Psoas muscle (tissue), 8 donors: ENCODE data around the gene CARHSP1. TPM values are rescaled to one million over a fixed set of nuclear protein-coding genes. Genes with fewer than 3 reads are reported as not detected.
"Not testable (repeated sequence)": the region's sequence is repeated elsewhere in the genome, so short reads cannot be mapped to it uniquely, and the experiment has no call there.

Experiments used
- ATAC-seq, 4 donors: fragments of 200-7000 bp; cut with Tn5 transposase; one replicate each; pipeline ENCODE4 v1.9.1; 2020; ENCODE audit warnings: moderate library complexity in 3 of 4, mild to moderate bottlenecking in 2 of 4
- DNase-seq, 2 donors: peaks; one replicate each; pipeline ENCODE4 v3.0.0-alpha.2; 2020
- H3K27ac ChIP-seq: fragments of 200-600 bp; one replicate; pipeline ENCODE4 v1.8.0; 2022
- H3K27me3 ChIP-seq, 3 donors: fragments of 200-600 bp in 1 of 3; one replicate each; pipeline versions ENCODE4 v1.6.1 to v1.8.0; 2013 to 2022; ENCODE audit warnings: low read length in 2 of 3, mild to moderate bottlenecking in 2 of 3, moderate library complexity in 1 of 3; ENCODE audit not compliant: insufficient read depth in 3 of 3
- H3K36me3 ChIP-seq, 2 donors: fragments of 200-600 bp in 1 of 2; one replicate each; pipeline versions ENCODE4 v1.6.1 to v1.8.0; 2013 to 2022; ENCODE audit warnings: low read depth in 1 of 2, mild to moderate bottlenecking in 1 of 2, moderate library complexity in 1 of 2; ENCODE audit not compliant: insufficient read depth in 1 of 2
- H3K4me1 ChIP-seq: fragments of 200-600 bp; one replicate; pipeline ENCODE4 v1.8.0; 2022
- H3K4me3 ChIP-seq: fragments of 200-600 bp; one replicate; pipeline ENCODE4 v1.8.0; 2022; ENCODE audit warnings: mild to moderate bottlenecking
- H3K9me3 ChIP-seq: fragments of 200-600 bp; one replicate; pipeline ENCODE4 v1.8.0; 2022
- WGBS, 3 donors: extraction: QIAGEN DNeasy Blood & Tissue Kit; methylation state at CpG; one replicate each; pipeline versions ENCODE4 v1.1.6 to v1.1.7; 2013; 5-methylcytosine and 5-hydroxymethylcytosine counted together
- intact Hi-C, 2 donors: fragments of 100-400 bp; cut with DNase I; formaldehyde crosslinking; loops; one replicate each; pipeline versions ENCODE4 v1.11.0 to v1.14.2; 2022
- polyA plus RNA-seq, 3 donors: library from polyadenylated mRNA; stranded (reverse); fragments of 200-250 nt; gene quantifications; one replicate each; pipeline ENCODE4 v1.2.3, GENCODE V29; 2013
- total RNA-seq, 4 donors: library from RNA; stranded (reverse); fragmentation: NEBNext Ultra II Directional in 2 of 4; extraction: Animal tissue kit (Norgen Biotek cat#: 25700) in 2 of 4; gene quantifications; one replicate each; pipeline versions ENCODE4 v1.2.1 to v1.2.4, GENCODE V29; 2021 to 2023
- TF ChIP-seq, protein P1 (sequence below): fragments of 200-600 bp; IDR thresholded peaks from one replicate; pipeline ENCODE4 v1.8.0; 2022; ENCODE audit warnings: antibody characterized with exemption
- donor health status: healthy with polysubstance abuse.
- donor health status: DM: no; HTN: no; CAD: no; lungs with moderate emphysema.
- donor health status: Bipolar disorder and iron deficiency.
- donor health status: healthy.
- donor health status: DM: yes; HTN: yes; CAD: no.
- donor health status: DM: no; HTN: no; CAD: no.
- donor health status: DM: no; HTN: no; CAD: no.
- donor health status: DM: yes; HTN: yes; CAD: no.

Gene CARHSP1
- total and polyA plus RNA-seq, 7 donors = 9.8 to 23.0 (median 16.6) TPM

DNA sequence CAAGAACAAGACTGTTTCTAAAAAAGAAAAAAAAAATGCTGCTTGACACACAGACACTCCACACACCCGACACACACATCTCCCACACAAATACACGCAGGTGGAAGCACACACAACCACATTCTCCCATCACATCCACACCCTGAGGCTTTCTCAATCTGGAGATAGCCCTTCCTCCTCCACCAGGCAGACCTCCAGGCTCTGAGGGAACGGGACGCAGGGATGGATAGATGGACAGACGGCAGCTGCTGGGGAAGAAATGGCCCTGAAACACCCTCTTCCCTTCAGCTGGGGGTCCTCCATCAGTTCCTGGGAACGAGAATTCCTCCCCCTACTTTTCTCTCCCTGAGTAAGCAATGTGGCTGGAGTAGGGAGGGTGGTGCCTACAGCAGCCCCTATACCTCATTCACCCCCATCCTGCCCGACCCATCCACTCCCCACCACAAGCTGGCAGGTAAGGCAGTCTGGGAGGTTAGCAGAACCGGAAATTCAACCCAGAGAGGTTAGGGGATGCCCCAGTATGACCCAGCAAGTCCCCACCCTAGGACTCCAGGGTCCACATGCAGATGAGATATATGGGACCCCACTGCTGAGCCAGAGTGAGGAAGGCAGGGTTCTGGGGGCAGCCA, 9.2 kb upstream of the CARHSP1 start:
- DNase-seq (peak in 1 of 2 donors; percentile 30), ATAC-seq (peak in 1 of 4 donors; percentile 16)
- no peaks in the 10 kb centered on the region for H3K4me1 ChIP-seq
- intact Hi-C loops = no loop called here
- H3K9me3 ChIP-seq = no peaks in the 10 kb centered on the region
- H3K27ac ChIP-seq = no peak overlapping the region
- TF ChIP-seq, protein P1, sequence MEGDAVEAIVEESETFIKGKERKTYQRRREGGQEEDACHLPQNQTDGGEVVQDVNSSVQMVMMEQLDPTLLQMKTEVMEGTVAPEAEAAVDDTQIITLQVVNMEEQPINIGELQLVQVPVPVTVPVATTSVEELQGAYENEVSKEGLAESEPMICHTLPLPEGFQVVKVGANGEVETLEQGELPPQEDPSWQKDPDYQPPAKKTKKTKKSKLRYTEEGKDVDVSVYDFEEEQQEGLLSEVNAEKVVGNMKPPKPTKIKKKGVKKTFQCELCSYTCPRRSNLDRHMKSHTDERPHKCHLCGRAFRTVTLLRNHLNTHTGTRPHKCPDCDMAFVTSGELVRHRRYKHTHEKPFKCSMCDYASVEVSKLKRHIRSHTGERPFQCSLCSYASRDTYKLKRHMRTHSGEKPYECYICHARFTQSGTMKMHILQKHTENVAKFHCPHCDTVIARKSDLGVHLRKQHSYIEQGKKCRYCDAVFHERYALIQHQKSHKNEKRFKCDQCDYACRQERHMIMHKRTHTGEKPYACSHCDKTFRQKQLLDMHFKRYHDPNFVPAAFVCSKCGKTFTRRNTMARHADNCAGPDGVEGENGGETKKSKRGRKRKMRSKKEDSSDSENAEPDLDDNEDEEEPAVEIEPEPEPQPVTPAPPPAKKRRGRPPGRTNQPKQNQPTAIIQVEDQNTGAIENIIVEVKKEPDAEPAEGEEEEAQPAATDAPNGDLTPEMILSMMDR = no peak
- no peak overlapping the region for H3K4me3 ChIP-seq
- peaks cover 0 to 10% (median 0%) of the 10 kb centered on the region in 3 donors for H3K27me3 ChIP-seq
- WGBS, 3 donors = 46 to 59% (median 50%) methylated on average over 8 of the region's 8 CpGs
- H3K36me3 ChIP-seq = no peaks in the 10 kb centered on the region

DNA sequence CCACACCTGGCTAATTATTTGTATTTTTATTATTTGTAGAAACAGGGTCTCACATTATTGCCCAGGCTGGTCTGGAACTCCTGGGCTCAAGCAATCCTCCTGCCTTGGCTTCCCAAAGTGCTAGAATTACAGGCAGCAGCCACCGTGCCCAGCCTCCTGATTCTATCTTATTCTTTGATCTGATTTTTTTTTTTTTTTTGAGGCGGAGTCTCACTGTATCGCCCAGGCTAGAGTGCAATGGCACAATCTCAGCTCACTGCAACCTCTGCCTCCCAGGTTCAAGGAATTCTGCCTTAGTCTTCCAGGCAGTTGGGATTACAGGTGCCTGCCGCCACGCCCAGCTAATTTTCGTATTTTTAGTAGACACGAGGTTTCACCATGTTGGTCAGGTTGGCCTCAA, 6.5 kb upstream of the CARHSP1 start:
- WGBS, 3 donors = 72 to 83% (median 74%) methylated on average over 7 of the region's 7 CpGs
- ATAC-seq, H3K27ac ChIP-seq, H3K36me3 ChIP-seq, H3K9me3 ChIP-seq, H3K4me1 ChIP-seq, H3K27me3 ChIP-seq, intact Hi-C loops, H3K4me3 ChIP-seq, DNase-seq: not testable (repeated sequence)

- intact Hi-C loops = no loop called here
Observed at GRCh38 chr16:8874388-8874787, 5.6 kb upstream of the CARHSP1 start.

GRCh38 chr16:8873866-8874195, 5.0 kb upstream of the CARHSP1 start:
- H3K27me3 ChIP-seq, H3K4me3 ChIP-seq, intact Hi-C loops, H3K27ac ChIP-seq, H3K36me3 ChIP-seq, DNase-seq, ATAC-seq, H3K4me1 ChIP-seq, H3K9me3 ChIP-seq: not testable (repeated sequence)
- 83 to 91% (median 89%) methylated on average over 7 of the region's 7 CpGs for WGBS, 3 donors

More at GRCh38 chr16:8874388-8874787, 5.6 kb upstream of the CARHSP1 start:
- DNase-seq (no peak), ATAC-seq (no peak)
- Histone ChIP-seq H3K9me3 (no peaks in the 10 kb centered on the region), H3K4me1 (no peaks in the 10 kb centered on the region), H3K36me3 (no peaks in the 10 kb centered on the region), H3K27ac (no peak overlapping the region), H3K27me3 (no peaks in the 10 kb centered on the region), H3K4me3 (no peak overlapping the region)
- TF ChIP-seq, protein P1 = no peak
- 27 to 38% (median 33%) methylated on average over 6 of the region's 6 CpGs for WGBS, 3 donors

GRCh38 chr16:8872967-8873865, 4.4 kb upstream of the CARHSP1 start:
- no peaks in the 10 kb centered on the region for H3K9me3 ChIP-seq
- 85 to 88% (median 88%) methylated on average over 22 of the region's 22 CpGs for WGBS, 3 donors
- H3K4me3 ChIP-seq = no peak overlapping the region
- peaks cover 0 to under 1% (median 0%) of the 10 kb centered on the region in 3 donors for H3K27me3 ChIP-seq
- H3K36me3 ChIP-seq = no peaks in the 10 kb centered on the region
- no peak overlapping the region for H3K27ac ChIP-seq
- ATAC-seq = no peak
- DNase-seq = no peak
- H3K4me1 ChIP-seq = no peaks in the 10 kb centered on the region
- TF ChIP-seq, protein P1 = peak; percentile 9
- intact Hi-C loops = no loop called here
